ENCODE results near the gene SLAMF9.

The SLAMF9 gene

DNA sequence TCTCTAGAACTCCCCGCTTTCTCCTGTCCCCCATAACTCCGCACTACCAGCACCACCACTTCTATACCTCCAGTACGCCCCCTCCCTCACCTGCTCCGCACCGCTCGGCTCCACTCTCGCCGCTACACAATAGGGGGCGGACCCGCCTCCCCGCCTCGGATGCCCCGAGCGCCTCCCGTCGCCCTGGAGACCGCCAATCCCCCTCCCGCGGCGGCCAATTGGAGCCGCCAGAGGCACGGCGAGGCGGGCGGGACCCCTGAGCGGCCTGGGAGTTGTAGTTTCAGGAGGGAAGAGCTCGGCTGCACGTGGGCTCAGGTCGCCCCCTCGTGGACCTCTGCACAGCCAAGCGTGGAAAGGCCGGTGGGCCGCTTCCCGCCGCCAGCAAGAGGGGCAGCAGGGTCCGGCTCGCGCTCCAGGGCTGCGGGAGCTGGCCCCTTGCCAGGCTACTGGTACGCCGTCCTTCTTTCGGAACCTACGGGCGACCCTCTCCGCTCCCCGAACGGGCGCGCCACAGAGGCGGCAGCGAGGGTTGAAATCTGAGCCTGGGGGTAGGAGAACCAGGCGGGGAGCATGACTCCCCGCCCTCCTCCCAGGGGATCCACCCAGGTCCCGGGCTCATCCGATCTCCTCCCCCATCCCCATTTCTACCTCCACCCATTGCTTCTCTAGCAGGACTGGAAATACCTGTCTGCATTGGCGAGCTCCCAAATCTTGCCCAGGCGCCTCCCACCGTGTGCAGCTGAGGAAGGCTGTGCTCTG lies 8.4 kb downstream of the SLAMF9 start, which contains the start of gene IGSF9:
Gene IGSF9, minus strand, starts transcription at position 131 of the 759 bp plus-strand sequence. CDS start 2,159 bp downstream, outside the sequence.
- peak; percentile 57 for DNase-seq (ENCODE audit: low spot score)

- no peak for DNase-seq (ENCODE audit: low spot score)
These were observed 9.2 kb downstream of the SLAMF9 start for GRCh38 chr1:159944623-159945455.

DNA sequence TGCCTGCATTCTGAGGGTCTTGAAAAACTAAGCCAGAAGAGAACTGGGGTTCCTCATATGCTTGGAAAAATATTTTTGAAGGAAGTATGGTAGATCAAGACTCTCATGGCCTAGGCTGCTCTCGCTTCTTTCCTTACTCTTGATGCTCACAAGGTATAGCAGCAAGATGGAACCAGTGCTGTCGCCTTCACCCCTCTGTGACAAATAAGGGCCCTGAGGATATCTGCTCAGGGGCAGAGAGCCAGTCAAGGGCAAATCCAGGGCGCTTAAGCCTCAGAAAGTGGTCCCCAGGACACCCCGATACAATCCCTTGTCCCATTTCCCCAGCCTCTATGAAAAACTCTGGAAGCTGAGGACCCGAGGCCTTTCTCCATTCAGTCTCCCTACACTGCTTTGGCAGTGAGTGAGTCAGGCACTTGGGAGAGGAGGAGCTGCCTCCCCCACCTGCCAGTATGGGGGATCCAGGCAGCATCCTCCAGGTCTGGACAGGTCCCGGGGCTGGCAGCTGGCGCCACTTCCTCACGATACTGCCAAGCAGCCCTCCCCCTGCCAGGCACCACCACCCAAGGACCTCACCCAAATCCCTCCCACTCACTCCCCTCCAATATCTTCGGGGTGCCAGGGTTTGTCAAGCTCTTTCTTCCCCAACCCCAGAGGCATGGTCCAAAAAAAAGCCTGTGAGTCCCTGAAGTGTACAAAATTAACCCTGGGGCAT lies 10.0 kb downstream of the SLAMF9 start:
- DNase-seq (ENCODE audit: low spot score), result no peak

GRCh38 chr1:159943278-159943640 lies 10.8 kb downstream of the SLAMF9 start:
- no peak for DNase-seq (ENCODE audit: low spot score)

DNA sequence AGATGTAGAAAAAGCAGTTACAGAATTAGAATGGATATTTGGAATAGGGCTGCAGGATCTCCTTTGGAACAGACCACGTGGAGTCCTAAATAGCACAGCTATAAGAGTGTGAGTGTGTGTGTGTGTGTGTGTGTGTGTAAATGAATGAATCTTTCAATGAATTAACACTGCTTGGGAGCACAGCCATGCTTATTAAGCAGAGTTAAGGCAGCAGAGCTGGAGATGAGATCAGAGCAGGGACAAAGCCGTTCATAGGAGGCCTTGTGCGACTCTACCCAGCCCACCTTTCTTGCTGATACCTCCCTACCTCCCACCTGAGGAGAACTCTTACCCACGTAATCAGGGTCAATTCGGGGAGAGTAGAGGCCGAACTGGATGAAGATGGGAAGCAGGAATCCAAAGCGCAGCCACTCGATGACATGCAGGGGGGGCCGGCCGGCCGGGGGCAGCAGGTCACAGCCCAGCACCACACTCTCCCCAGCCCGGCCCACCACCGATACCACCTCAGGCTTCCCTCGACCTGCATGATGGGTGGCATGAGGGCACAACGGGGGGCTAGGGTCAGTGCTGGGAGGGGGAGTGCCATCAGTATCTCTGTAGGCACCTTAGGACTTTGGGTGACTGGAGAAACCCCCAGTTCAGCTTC lies 11.3 kb downstream of the SLAMF9 start:
- no peak for DNase-seq (ENCODE audit: low spot score)

DNA sequence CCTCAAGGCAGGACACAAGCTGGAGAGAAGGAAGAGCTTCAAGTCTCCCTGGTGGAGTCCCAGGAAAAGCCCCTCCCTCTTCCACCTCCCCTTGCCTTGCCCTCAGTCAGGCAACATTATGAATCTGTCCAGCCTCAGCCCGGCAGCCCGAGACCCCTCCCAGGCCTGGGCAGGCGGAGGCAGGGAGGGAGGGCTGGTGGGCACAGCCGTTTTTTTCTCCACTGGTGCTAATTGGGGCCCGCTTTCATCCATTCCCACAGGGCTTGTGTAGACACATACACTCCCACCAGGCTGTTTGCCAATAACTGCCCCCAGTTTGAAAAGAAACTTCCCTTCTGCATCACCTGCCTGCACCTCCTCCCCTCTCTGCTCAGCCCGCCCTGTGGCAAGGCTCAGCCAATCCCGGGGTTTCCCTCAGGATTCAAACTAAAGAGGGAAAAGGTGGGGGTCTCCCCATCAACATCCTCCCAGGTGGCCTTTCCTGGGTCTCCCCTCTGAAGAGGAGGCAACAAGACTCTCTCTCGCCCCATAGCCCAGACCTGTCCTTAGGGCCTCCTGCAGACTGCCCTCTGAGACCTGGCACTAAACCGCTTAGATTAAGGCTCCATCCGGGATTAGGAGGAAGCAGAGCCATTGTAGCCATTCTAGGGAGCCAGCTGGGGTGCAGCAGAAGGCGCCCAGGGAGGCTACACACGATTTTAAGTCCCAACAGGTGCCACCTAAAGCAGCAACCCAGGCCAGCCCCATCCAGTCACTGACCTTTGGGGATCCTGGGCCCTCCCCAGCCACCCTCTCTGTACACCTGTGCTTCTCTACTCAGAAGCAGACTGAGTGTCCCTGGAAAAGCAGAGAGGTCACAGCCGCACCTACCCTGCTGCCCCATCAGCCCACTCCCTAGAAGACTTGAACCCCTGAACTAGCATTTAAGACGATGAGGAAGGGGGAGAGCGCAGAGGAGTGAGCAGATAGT lies 12.2 kb downstream of the SLAMF9 start:
- no peak for DNase-seq (ENCODE audit: low spot score)

GRCh38 chr1:159941141-159941540 lies 12.9 kb downstream of the SLAMF9 start:
- DNase-seq (ENCODE audit: low spot score), result no peak

- no peak for DNase-seq (ENCODE audit: low spot score)
These were observed 13.9 kb downstream of the SLAMF9 start for GRCh38 chr1:159940006-159940620.

DNA sequence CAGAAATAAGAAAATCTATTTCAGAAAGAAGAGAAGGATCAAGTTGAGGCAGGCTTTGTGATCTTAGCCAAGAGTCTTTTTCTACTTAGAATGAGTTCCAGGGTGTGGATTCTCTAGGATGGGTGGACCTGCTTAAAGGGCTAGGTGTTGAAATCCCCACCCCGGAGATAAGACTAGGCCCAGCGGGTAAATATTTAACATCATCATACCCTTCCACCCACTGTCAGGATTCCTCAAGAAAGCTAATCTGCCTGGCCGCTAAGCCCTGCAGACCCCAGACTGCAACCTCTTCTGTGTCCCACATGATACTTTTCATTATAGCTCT lies 14.4 kb downstream of the SLAMF9 start:
- DNase-seq (ENCODE audit: low spot score), result no peak

DNA sequence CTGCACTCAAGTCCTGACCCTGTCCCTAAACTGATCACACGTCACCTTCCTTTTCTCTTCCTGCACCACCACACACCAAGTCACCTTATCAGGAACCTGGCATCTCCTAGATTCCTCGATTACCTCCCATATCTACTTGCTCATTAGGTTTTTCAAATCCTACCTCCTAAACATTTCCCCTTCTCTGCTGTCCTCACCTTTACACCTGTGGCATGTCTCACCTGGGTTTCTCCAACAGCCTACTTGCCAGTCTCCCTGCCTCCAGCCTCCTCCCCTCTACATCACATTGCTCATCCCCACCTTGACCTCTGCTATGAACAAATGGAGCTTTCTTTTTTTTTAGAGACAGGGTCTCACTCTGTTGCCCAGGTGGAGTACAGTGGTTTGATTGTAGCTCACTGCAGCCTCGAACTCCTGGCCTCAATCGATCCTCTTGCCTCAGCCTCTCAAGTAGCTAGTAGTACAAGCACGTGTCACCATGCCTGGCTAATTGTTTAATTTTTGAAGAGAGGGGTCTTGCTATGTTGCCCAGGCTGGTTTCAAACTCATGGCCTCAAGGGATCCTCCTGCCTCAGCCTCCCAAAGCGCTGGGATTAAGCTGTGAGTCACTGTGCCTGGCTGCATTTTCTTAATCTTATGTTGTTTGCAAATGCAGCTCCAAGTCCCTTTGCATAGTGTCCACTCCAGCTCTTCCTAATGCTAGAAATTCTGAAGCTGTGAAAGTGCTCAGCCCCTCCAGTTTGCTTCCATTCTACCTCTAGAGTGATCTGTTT lies 14.9 kb downstream of the SLAMF9 start:
- no peak for DNase-seq (ENCODE audit: low spot score)

DNA sequence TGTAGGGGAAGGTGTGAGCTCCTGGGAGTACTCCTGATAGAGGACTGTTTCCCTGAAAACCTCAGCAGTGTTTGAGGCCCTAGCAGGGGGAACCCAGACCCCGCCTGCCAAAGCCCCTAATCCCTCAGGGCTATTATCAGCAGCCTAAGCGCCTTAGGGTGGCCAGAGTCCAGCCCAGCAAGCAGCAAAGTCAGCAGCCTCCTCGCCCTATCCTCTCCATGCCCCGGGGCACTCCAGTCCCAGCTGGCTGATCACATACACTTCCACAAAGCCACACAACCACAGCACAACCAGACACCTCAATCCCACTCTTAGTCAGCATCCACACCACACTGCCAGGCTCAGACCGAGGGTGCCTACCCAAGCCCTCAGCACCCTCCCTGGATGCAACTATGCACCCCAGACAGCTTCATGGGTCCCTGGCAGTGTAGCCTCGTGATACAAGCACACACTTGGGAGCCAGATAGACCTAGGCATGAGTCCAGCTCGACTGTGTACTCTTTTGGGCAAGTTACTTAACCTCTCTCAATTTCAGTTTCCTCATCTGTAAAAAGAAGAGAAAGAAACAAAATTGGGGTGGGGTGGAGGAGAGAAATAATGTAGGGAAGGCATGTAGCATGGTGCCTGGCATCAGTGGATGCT lies 15.7 kb downstream of the SLAMF9 start:
- DNase-seq (ENCODE audit: low spot score), result no peak

GRCh38 chr1:159937054-159937750 lies 16.8 kb downstream of the SLAMF9 start:
- no peak for DNase-seq (ENCODE audit: low spot score)

DNA sequence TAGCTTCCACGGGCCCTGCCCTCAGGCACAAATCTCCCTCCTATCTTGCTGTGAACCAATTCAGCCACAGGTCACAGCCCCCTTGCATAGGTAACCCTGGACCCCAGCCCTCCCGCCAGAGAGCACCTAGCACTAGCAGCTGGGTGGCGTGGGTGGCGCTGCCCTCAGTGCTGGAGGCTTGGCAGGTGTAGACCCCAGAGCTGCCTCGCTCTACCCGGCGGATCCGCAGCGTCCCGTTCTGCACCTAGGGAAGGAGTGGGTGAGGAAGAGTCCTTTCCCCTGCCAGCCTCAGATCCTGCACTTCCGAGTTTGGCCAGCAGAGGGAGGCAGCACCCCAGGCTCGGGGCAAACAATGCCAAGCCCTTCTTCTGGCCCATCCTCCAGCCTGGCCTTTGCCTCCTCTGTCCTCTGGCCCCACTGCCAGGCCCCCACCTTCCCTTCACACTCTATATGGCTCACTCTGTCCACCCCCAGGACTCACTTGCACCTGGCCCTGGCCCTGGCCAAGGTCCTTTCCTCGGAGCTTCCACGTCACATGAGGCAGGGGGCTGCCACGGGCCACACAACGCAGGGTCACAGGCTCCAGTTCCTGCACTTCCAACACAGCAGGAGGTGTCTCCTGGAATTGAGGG lies 17.6 kb downstream of the SLAMF9 start:
- peak; percentile 59 for DNase-seq (ENCODE audit: low spot score)

- DNase-seq (ENCODE audit: low spot score), result no peak
These were observed 18.2 kb downstream of the SLAMF9 start for GRCh38 chr1:159935719-159936272.

DNA sequence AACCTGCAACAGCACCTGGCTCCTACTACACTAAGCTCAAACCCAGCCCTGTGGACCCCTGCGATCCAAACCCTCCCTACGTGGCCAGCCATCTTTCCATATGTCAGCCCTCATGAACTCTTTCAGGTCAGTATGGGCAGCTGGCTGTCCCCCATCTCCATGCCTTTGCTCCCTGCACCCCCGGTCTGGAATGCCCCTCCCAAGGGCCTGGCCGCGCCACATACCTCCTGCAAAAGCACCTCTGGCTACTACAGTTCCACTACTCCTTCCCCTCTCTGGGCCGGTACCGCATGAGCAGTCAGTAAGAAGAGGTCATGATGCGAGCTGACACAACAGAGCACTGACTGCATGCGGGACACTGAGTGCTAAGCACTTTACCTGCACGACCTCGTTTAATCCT lies 18.7 kb downstream of the SLAMF9 start:
- DNase-seq (ENCODE audit: low spot score), result no peak

GRCh38 chr1:159934136-159935039 lies 19.6 kb downstream of the SLAMF9 start:
- no peak for DNase-seq (ENCODE audit: low spot score)

GRCh38 chr1:159933347-159933746 lies 20.7 kb downstream of the SLAMF9 start:
- DNase-seq (ENCODE audit: low spot score), result no peak

Data from kidney tubule cell (primary cell).